Measurements from ENCODE around the gene TM6SF1. TPM values are rescaled to one million over a fixed set of nuclear protein-coding genes. Genes with fewer than 3 reads are reported as not detected.

The TM6SF1 gene
- total and polyA plus RNA-seq, 2 of the 8 experiments (the other 6 are each of a cell fraction or from before 2014, with no cell fraction given), result 0.74 to 1.0 TPM

GRCh38 chr15:83115410-83115809, 8.0 kb downstream of the TM6SF1 start:
- Histone ChIP-seq H3K27me3 (replicated peaks in 1 of 4; ENCODE audit: control insufficient read depth in 3 of 4, extremely low read depth in 1 of 4, insufficient read depth in 3 of 4, low read length in 3 of 4) (no peaks in the 10 kb centered on the region; a peak in 1 of 7 replicates), H4K5ac (ENCODE audit: insufficient read length, low read depth, low read length) (no peak overlapping the region), H3K23ac (ENCODE audit: insufficient read length) (no peak overlapping the region), H2AFZ (ENCODE audit: low read length) (no peak overlapping the region), H3K9ac (replicated peaks in 1 of 4; ENCODE audit: extremely low read depth in 1 of 4, low read depth in 3 of 4, low read length in 3 of 4) (no peak overlapping the region), H3K23me2 (ENCODE audit: low read depth, low read length) (peaks cover 6% of the 10 kb centered on the region; the same call in 1 of the 2 replicates), H3K79me1 (ENCODE audit: low read depth, low read length) (no peaks in the 10 kb centered on the region), H2BK15ac (ENCODE audit: low read length) (no peak overlapping the region), H2BK12ac (ENCODE audit: low read depth, low read length) (no peak overlapping the region), H3K27ac (ENCODE audit: low read depth, low read length) (no peak overlapping the region), H2BK20ac (ENCODE audit: low read length) (no peak overlapping the region), H3K4me3 (ENCODE audit: extremely low read depth in 1 of 4, insufficient read depth in 2 of 4, low read depth in 3 of 4, low read length in 4 of 4) (no peak overlapping the region), H3K14ac (ENCODE audit: insufficient read length) (no peak overlapping the region), H4K91ac (replicated peaks; ENCODE audit: insufficient read length, low read length) (no peak overlapping the region), H2BK5ac (ENCODE audit: low read depth, low read length) (no peak overlapping the region), H3K56ac (replicated peaks; ENCODE audit: insufficient read length, low read depth, low read length) (no peak overlapping the region), H2BK120ac (replicated peaks; ENCODE audit: low read depth, low read length) (no peak overlapping the region), H3K4me2 (ENCODE audit: insufficient read depth in 1 of 2, low read depth in 2 of 2, low read length in 2 of 2) (no peak overlapping the region), H3K9me3 (ENCODE audit: insufficient read depth in 2 of 2, low read depth in 1 of 2, low read length in 1 of 2) (no peaks in the 10 kb centered on the region), H3K36me3 (ENCODE audit: control insufficient read depth in 2 of 4, insufficient read depth in 4 of 4, low read length in 3 of 4) (no peaks in the 10 kb centered on the region), H3K18ac (ENCODE audit: extremely low read depth, low read length) (no peak overlapping the region), H4K8ac (ENCODE audit: extremely low read depth, insufficient read depth, low read length) (no peak overlapping the region), H4K20me1 (replicated peaks in 1 of 2; ENCODE audit: control insufficient read depth in 1 of 2, insufficient read depth in 2 of 2, low read length in 2 of 2) (no peaks in the 10 kb centered on the region), H3K4ac (replicated peaks; ENCODE audit: insufficient read length, low read depth, low read length) (no peak overlapping the region), H3K79me2 (ENCODE audit: control insufficient read depth in 1 of 2, insufficient read depth in 2 of 2, low read length in 2 of 2) (no peaks in the 10 kb centered on the region), H3K4me1 (replicated peaks in 1 of 4; ENCODE audit: control insufficient read depth in 3 of 4, insufficient read depth in 4 of 4, low read length in 3 of 4) (no peaks in the 10 kb centered on the region), H2AK5ac (ENCODE audit: low read depth, low read length) (no peak overlapping the region)
- ChIA-PET CTCF (ENCODE audit: partially characterized antibody) (no interaction called here), POLR2A (ENCODE audit: partially characterized antibody) (no interaction called here)
- TF ChIP-seq BACH1 (IDR thresholded peaks at IDR 0.05; ENCODE audit: low read length) (no peak), KDM4A (IDR thresholded peaks at IDR 0.05; ENCODE audit: low read depth, low read length, severe bottlenecking) (no peak), CBX8 (IDR thresholded peaks at IDR 0.05; ENCODE audit: borderline replicate concordance, low read depth, low read length) (no peak), SAP30 (IDR thresholded peaks at IDR 0.05; ENCODE audit: insufficient read depth, insufficient replicate concordance, low read length) (no peak), NANOG (IDR thresholded peaks at IDR 0.05; ENCODE audit: insufficient read depth, low read depth, low read length, poor library complexity, severe bottlenecking) (no peak), RBBP5 (IDR thresholded peaks at IDR 0.05; ENCODE audit: borderline replicate concordance, low read depth, low read length) (no peak), KDM5A (IDR thresholded peaks at IDR 0.05; ENCODE audit: low read length) (no peak)
- DNase-seq (ENCODE audit: low read depth in 1 of 2, low spot score in 2 of 2) (no peak), FAIRE-seq (no peak)
- 93% methylated on average over 3 of the region's 3 CpGs; no CpG with 5 or more reads in 1 of the 2 experiments for WGBS, 2 experiments (ENCODE audit: extremely low coverage in 1 of 2, insufficient coverage in 1 of 2, insufficient read length in 1 of 2, insufficient replicate concordance in 2 of 2, low coverage in 1 of 2, low lambda C conversion rate in 2 of 2, missing lambda C conversion rate in 1 of 2)

Measured in H1 (cell line).